Neural cell (in vitro differentiated cells): ENCODE measurements around the gene IMMP2L. TPM values are rescaled to one million over a fixed set of nuclear protein-coding genes. Genes with fewer than 3 reads are reported as not detected.

Experiments used
- H2AFZ ChIP-seq: fragments of 200-600, 300-800 bp; sonication (generic), shearing (Covaris generic); 2 replicates; pipeline ENCODE4 v1.6.0; 2014; ENCODE audit warnings: low read depth, mild to moderate bottlenecking, antibody characterized with exemption, low read length, moderate library complexity
- H3F3A ChIP-seq: fragments of 200-600 bp; shearing (Covaris generic); 2 replicates; pipeline ENCODE4 v1.6.1; 2016; ENCODE audit warnings: mild to moderate bottlenecking, moderate library complexity, mixed read lengths, antibody characterized with exemption, low read length; ENCODE audit not compliant: insufficient read depth, poor library complexity, severe bottlenecking
- H3K27ac ChIP-seq: fragments of 200-600, 300-800 bp; sonication (generic), shearing (Covaris generic); 2 replicates; pipeline ENCODE4 v1.5.1; 2014; ENCODE audit warnings: mild to moderate bottlenecking, low read length, moderate library complexity
- H3K27me3 ChIP-seq: fragments of 300-800, 200-600 bp; sonication (generic), shearing (Covaris generic); 2 replicates; pipeline ENCODE4 v1.6.0; 2014; ENCODE audit warnings: mild to moderate bottlenecking, low read depth, low read length, moderate library complexity; ENCODE audit not compliant: insufficient read depth
- H3K36me3 ChIP-seq: fragments of 300-800, 200-600 bp; sonication (generic), shearing (Covaris generic); 2 replicates; pipeline ENCODE4 v1.5.1; 2014; ENCODE audit warnings: mild to moderate bottlenecking, antibody characterized with exemption, low read length, moderate library complexity; ENCODE audit not compliant: insufficient read depth
- H3K4me2 ChIP-seq: fragments of 300-800, 200-600 bp; sonication (generic), shearing (Covaris generic); 2 replicates; pipeline ENCODE4 v1.6.0; 2014; ENCODE audit warnings: mild to moderate bottlenecking, low read length
- H3K4me3 ChIP-seq: fragments of 300-800, 200-600 bp; sonication (generic), shearing (Covaris generic); 2 replicates; pipeline ENCODE4 v1.5.1; 2014; ENCODE audit warnings: mild to moderate bottlenecking, low read length, moderate library complexity
- H3K79me2 ChIP-seq: fragments of 200-600 bp; shearing (Covaris generic); replicated peaks from 2 replicates; pipeline ENCODE4 v1.6.0; 2014; ENCODE audit warnings: mild to moderate bottlenecking, low read length, moderate library complexity; ENCODE audit not compliant: insufficient read depth
- H3K9ac ChIP-seq: fragments of 300-800, 200-600 bp; sonication (generic), shearing (Covaris generic); 2 replicates; pipeline ENCODE4 v1.6.1; 2016; ENCODE audit warnings: mild to moderate bottlenecking, low read length, mixed read lengths
- H3K9me2 ChIP-seq: fragments of 200-600 bp; shearing (Covaris generic); 2 replicates; pipeline ENCODE4 v1.6.1; 2016; ENCODE audit warnings: mild to moderate bottlenecking, low read length, mixed read lengths; ENCODE audit not compliant: insufficient read depth
- H3K9me3 ChIP-seq: fragments of 200-600, 300-800 bp; sonication (generic), shearing (Covaris generic); 2 replicates; pipeline ENCODE4 v1.6.1; 2016; ENCODE audit warnings: mild to moderate bottlenecking, mixed run types, low read length, moderate library complexity, mixed read lengths
- H4K20me1 ChIP-seq: fragments of 200-600 bp; shearing (Covaris generic); 2 replicates; pipeline ENCODE4 v1.6.1; 2016; ENCODE audit warnings: mild to moderate bottlenecking, mixed run types; ENCODE audit not compliant: insufficient read depth
- CTCF ChIP-seq: fragments of 450-650 bp; IDR thresholded peaks from 2 replicates; pipeline ENCODE4 v1.5.1; 2014; ENCODE audit warnings: antibody characterized with exemption, mild to moderate bottlenecking, moderate library complexity; ENCODE audit not compliant: poor library complexity, severe bottlenecking
- EP300 ChIP-seq: fragments of 450-650 bp; conservative IDR thresholded peaks from 2 replicates; pipeline ENCODE4 v1.6.1; 2014; ENCODE audit warnings: antibody characterized with exemption, mild to moderate bottlenecking, moderate library complexity; ENCODE audit not compliant: poor library complexity, severe bottlenecking
- EZH2 ChIP-seq: fragments of 200-600, 300-800 bp; shearing (Covaris generic), sonication (generic); IDR thresholded peaks from 2 replicates; pipeline ENCODE4 v1.6.1; 2014; ENCODE audit warnings: antibody characterized with exemption, low read length, borderline replicate concordance, mild to moderate bottlenecking; ENCODE audit not compliant: insufficient read depth, poor library complexity, severe bottlenecking
- MXI1 ChIP-seq: fragments of 450-650 bp; conservative IDR thresholded peaks from 2 replicates; pipeline ENCODE4 v1.6.1; 2014; ENCODE audit warnings: antibody characterized with exemption, mild to moderate bottlenecking; ENCODE audit not compliant: poor library complexity, severe bottlenecking
- POLR2AphosphoS5 ChIP-seq: IDR thresholded peaks from 2 replicates; pipeline ENCODE4 v1.6.1; 2012
- RAD21 ChIP-seq: fragments of 450-650 bp; conservative IDR thresholded peaks from 2 replicates; pipeline ENCODE4 v1.6.1; 2014; ENCODE audit warnings: antibody characterized with exemption, mild to moderate bottlenecking, moderate library complexity
- SMC3 ChIP-seq: fragments of 450-650 bp; conservative IDR thresholded peaks from 2 replicates; pipeline ENCODE4 v1.6.1; 2014; ENCODE audit warnings: antibody characterized with exemption, mild to moderate bottlenecking, moderate library complexity; ENCODE audit not compliant: poor library complexity
- TAF1 ChIP-seq: IDR thresholded peaks from 2 replicates; pipeline ENCODE4 v1.6.1; 2012; ENCODE audit warnings: low read depth
- polyA plus RNA-seq: library from polyadenylated mRNA; depleted of rRNA; stranded (reverse); fragments of >200 nt; gene quantifications from 2 replicates; pipeline ENCODE4 v1.2.3, GENCODE V29; 2014
- TF ChIP-seq, protein P1 (sequence below): IDR thresholded peaks from 2 replicates; pipeline ENCODE4 v1.6.1; 2012; ENCODE audit warnings: borderline replicate concordance

The IMMP2L gene
- polyA plus RNA-seq, 1 donor from 2014 or later = 9.7 TPM

GRCh38 chr7:110891197-110891596 lies 671.1 kb downstream of the IMMP2L start:
- Histone ChIP-seq H3K9me3 (no peaks in the 10 kb centered on the region), H3K27ac (no peak overlapping the region), H3K36me3 (no peaks in the 10 kb centered on the region), H4K20me1 (no peaks in the 10 kb centered on the region), H3K27me3 (no peaks in the 10 kb centered on the region), H3F3A (no peaks in the 10 kb centered on the region), H2AFZ (no peak overlapping the region), H3K9me2 (no peaks in the 10 kb centered on the region), H3K9ac (no peak overlapping the region), H3K4me2 (no peak overlapping the region), H3K79me2 (no peaks in the 10 kb centered on the region), H3K4me3 (no peak overlapping the region)
- TF ChIP-seq MXI1 (no peak), EP300 (no peak), SMC3 (no peak), EZH2 (no peak)

- Histone ChIP-seq H3K9me3 (no peaks in the 10 kb centered on the region), H3K4me2 (no peak overlapping the region), H3K79me2 (no peaks in the 10 kb centered on the region), H3K27ac (no peak overlapping the region), H3K36me3 (no peaks in the 10 kb centered on the region), H3K9me2 (no peaks in the 10 kb centered on the region), H3F3A (no peaks in the 10 kb centered on the region), H2AFZ (no peak overlapping the region), H3K27me3 (no peaks in the 10 kb centered on the region), H3K9ac (no peak overlapping the region), H4K20me1 (no peaks in the 10 kb centered on the region), H3K4me3 (no peak overlapping the region)
- no peak for TF ChIP-seq CTCF
- TF ChIP-seq, protein P1, sequence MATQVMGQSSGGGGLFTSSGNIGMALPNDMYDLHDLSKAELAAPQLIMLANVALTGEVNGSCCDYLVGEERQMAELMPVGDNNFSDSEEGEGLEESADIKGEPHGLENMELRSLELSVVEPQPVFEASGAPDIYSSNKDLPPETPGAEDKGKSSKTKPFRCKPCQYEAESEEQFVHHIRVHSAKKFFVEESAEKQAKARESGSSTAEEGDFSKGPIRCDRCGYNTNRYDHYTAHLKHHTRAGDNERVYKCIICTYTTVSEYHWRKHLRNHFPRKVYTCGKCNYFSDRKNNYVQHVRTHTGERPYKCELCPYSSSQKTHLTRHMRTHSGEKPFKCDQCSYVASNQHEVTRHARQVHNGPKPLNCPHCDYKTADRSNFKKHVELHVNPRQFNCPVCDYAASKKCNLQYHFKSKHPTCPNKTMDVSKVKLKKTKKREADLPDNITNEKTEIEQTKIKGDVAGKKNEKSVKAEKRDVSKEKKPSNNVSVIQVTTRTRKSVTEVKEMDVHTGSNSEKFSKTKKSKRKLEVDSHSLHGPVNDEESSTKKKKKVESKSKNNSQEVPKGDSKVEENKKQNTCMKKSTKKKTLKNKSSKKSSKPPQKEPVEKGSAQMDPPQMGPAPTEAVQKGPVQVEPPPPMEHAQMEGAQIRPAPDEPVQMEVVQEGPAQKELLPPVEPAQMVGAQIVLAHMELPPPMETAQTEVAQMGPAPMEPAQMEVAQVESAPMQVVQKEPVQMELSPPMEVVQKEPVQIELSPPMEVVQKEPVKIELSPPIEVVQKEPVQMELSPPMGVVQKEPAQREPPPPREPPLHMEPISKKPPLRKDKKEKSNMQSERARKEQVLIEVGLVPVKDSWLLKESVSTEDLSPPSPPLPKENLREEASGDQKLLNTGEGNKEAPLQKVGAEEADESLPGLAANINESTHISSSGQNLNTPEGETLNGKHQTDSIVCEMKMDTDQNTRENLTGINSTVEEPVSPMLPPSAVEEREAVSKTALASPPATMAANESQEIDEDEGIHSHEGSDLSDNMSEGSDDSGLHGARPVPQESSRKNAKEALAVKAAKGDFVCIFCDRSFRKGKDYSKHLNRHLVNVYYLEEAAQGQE = no peak
These were observed 672.2 kb downstream of the IMMP2L start for GRCh38 chr7:110890101-110890500.

- H3K79me2 ChIP-seq = no peaks in the 10 kb centered on the region
- no peaks in the 10 kb centered on the region for H4K20me1 ChIP-seq
- H3K9ac ChIP-seq = no peak overlapping the region
- no peaks in the 10 kb centered on the region for H3K36me3 ChIP-seq
- H2AFZ ChIP-seq = no peak overlapping the region
- no peaks in the 10 kb centered on the region for H3F3A ChIP-seq
- no peaks in the 10 kb centered on the region for H3K27me3 ChIP-seq
- no peaks in the 10 kb centered on the region for H3K9me3 ChIP-seq
- no peak for TF ChIP-seq SMC3
- no peak for TF ChIP-seq TAF1
- TF ChIP-seq MXI1 = no peak
- TF ChIP-seq CTCF = no peak
- TF ChIP-seq EZH2 = no peak
- TF ChIP-seq, protein P1 = no peak
- TF ChIP-seq EP300 = no peak
- TF ChIP-seq POLR2AphosphoS5 = no peak
- no peak for TF ChIP-seq RAD21
- H3K9me2 ChIP-seq = no peaks in the 10 kb centered on the region
- no peak overlapping the region for H3K27ac ChIP-seq
- no peak overlapping the region for H3K4me3 ChIP-seq
- no peak overlapping the region for H3K4me2 ChIP-seq
These were observed 673.0 kb downstream of the IMMP2L start for GRCh38 chr7:110889335-110889734.
